SIG-M5 treated with dmso at 0.1 percent for 504 hours (cell line): Measurements from ENCODE around the gene ERN1.

Experiments used
- DNase-seq: peaks from one replicate; lab custom pipeline; 2025; ENCODE audit not compliant: unreplicated experiment; lab: John Stamatoyannopoulos, UW

ERN1 gene

GRCh38 chr17:63991611-63992010 is 138.3 kb downstream of the ERN1 start:
- no peak for DNase-seq

DNA sequence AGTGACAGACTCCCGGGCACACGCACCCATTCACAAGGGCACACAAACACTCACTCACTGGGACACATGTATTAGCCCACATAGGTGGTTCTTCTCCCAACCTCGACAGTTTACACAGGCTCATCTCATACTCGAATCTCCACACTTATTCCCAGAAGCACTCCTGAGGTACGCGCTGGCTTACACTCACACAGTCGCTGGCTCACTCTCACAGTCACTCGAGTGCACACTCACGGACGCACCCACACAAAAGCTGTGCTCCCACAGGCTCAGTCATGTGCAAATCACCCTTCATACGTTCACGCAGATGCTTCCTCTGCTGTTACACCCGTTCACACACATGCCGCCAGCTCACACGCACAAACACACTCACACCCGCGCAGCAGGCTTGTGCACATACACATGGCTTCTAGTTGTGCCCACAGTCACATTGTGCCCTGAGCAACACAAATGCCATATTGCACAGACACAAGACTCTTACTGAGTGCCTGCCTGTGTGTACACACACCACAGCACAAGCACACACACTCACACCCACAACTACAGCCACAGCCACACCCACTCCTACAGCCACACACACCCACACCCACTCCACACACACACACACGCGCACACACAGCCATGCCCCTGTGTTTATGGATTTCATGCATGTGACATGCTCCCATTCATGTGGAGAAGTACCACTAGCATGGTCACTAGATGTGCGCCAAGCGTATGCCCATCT is 140.2 kb downstream of the ERN1 start:
- DNase-seq: no peak
